Activated CD8-positive, alpha-beta T cell treated with anti-CD3 and anti-CD28 coated beads for 36 hours (primary cell): ENCODE results near the gene ABCA6. TPM values are rescaled to one million over a fixed set of nuclear protein-coding genes. Genes with fewer than 3 reads are reported as not detected.

Source experiments
- ATAC-seq: fragments of 200-7000 bp; cut with Tn5 transposase; one replicate; pipeline ENCODE4 v1.10.0; 2021; ENCODE audit warnings: mild to moderate bottlenecking, moderate library complexity
- CTCF ChIA-PET: fragments of 350-600 bp; sonication (Branson Sonifier 250); formaldehyde crosslinking; loops from one replicate; lab custom pipeline; 2021; ENCODE audit warnings: antibody characterized with exemption; lab: Charles Lee
- POLR2A ChIA-PET: fragments of 350-600 bp; sonication (Branson Sonifier 250); formaldehyde crosslinking; loops from one replicate; lab custom pipeline; 2021; ENCODE audit warnings: antibody characterized with exemption; lab: Charles Lee
- DNase-seq: peaks from one replicate; pipeline ENCODE4 v3.0.0-alpha.2; 2020
- H3K27ac Mint-ChIP-seq: one replicate; pipeline ENCODE4 v1.8.0; 2021; ENCODE audit warnings: mild to moderate bottlenecking, mixed read lengths
- H3K27me3 Mint-ChIP-seq: one replicate; pipeline ENCODE4 v1.8.0; 2021; ENCODE audit warnings: mixed read lengths
- H3K36me3 Mint-ChIP-seq: one replicate; pipeline ENCODE4 v1.8.0; 2021; ENCODE audit warnings: low read depth, mixed read lengths
- H3K4me1 Mint-ChIP-seq: one replicate; pipeline ENCODE4 v1.8.0; 2021; ENCODE audit warnings: low read depth, mixed read lengths
- H3K4me3 Mint-ChIP-seq: one replicate; pipeline ENCODE4 v1.8.0; 2021; ENCODE audit warnings: mild to moderate bottlenecking, moderate library complexity, mixed read lengths
- H3K9me3 Mint-ChIP-seq: one replicate; pipeline ENCODE4 v1.8.0; 2021; ENCODE audit warnings: mixed read lengths
- intact Hi-C: fragments of 100-400 bp; cut with micrococcal nuclease; formaldehyde crosslinking; loops from one replicate; pipeline ENCODE4 v1.10.0; 2022
- total RNA-seq, 2 experiments: library from RNA; stranded (reverse); gene quantifications; one replicate each; pipeline ENCODE4 v1.2.3, GENCODE V29; 2021
- TF ChIP-seq, protein P1 (sequence below): fragments of 200-600 bp; IDR thresholded peaks from one replicate; pipeline ENCODE4 v1.8.0; 2022; ENCODE audit warnings: antibody characterized with exemption, mild to moderate bottlenecking

ABCA6 gene
- total RNA-seq, 2 experiments from 2014 or later: not detected

DNA sequence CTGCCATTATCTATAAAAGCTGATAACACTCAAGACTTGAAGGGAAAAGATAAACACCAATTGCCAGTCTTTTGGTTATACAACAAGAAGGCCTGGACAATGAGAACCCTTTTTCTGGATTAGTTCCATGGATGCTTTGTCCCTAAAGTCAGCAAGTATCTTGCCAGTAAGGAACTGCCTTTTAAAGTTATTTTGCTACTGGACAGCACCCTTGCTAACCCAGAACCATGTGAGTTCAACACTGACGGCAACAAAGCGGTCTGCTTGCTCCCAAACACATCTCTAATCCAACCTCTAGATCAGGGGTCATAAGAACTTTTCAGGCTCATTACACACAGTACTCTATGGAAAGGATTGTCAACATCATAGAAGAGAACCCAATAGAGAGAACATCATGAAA lies 25.3 kb upstream of the ABCA6 start:
- DNase-seq: no peak
- ChIA-PET CTCF (no interaction called here), POLR2A (no interaction called here)
- TF ChIP-seq, protein P1, sequence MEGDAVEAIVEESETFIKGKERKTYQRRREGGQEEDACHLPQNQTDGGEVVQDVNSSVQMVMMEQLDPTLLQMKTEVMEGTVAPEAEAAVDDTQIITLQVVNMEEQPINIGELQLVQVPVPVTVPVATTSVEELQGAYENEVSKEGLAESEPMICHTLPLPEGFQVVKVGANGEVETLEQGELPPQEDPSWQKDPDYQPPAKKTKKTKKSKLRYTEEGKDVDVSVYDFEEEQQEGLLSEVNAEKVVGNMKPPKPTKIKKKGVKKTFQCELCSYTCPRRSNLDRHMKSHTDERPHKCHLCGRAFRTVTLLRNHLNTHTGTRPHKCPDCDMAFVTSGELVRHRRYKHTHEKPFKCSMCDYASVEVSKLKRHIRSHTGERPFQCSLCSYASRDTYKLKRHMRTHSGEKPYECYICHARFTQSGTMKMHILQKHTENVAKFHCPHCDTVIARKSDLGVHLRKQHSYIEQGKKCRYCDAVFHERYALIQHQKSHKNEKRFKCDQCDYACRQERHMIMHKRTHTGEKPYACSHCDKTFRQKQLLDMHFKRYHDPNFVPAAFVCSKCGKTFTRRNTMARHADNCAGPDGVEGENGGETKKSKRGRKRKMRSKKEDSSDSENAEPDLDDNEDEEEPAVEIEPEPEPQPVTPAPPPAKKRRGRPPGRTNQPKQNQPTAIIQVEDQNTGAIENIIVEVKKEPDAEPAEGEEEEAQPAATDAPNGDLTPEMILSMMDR: no peak
- no peak overlapping the region for H3K4me3 Mint-ChIP-seq
- no peaks in the 10 kb centered on the region for H3K9me3 Mint-ChIP-seq
- no peaks in the 10 kb centered on the region for H3K27me3 Mint-ChIP-seq
- H3K36me3 Mint-ChIP-seq: no peaks in the 10 kb centered on the region
- ATAC-seq: no peak
- intact Hi-C loops: no loop called here
- H3K27ac Mint-ChIP-seq: no peak overlapping the region
- no peaks in the 10 kb centered on the region for H3K4me1 Mint-ChIP-seq

DNA sequence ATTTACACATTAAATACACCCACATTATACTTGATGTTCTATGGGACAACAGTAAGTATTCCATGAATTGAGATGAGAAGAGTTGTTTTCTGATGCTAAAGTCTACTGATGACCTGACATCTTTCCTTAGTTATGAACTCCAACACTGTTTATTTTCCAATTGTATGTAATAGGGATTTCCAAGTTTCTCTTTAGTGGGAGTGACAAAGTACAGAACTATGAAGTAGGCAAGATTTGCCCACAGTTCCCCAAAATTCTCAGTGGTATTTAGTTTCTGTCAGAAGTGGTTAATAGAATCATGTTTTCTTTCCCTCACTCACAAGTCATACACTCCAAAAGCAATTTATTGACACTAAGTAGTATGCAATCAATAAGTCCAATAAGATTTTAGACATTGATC lies 22.5 kb upstream of the ABCA6 start:
- no peak overlapping the region for H3K4me3 Mint-ChIP-seq
- no peaks in the 10 kb centered on the region for H3K9me3 Mint-ChIP-seq
- DNase-seq (no peak), ATAC-seq (no peak)
- no peaks in the 10 kb centered on the region for H3K27me3 Mint-ChIP-seq
- CTCF ChIA-PET: no interaction called here
- TF ChIP-seq, protein P1: no peak
- no peak overlapping the region for H3K27ac Mint-ChIP-seq
- H3K36me3 Mint-ChIP-seq: no peaks in the 10 kb centered on the region
- intact Hi-C loops: no loop called here
- no peaks in the 10 kb centered on the region for H3K4me1 Mint-ChIP-seq
- POLR2A ChIA-PET: no interaction called here

DNA sequence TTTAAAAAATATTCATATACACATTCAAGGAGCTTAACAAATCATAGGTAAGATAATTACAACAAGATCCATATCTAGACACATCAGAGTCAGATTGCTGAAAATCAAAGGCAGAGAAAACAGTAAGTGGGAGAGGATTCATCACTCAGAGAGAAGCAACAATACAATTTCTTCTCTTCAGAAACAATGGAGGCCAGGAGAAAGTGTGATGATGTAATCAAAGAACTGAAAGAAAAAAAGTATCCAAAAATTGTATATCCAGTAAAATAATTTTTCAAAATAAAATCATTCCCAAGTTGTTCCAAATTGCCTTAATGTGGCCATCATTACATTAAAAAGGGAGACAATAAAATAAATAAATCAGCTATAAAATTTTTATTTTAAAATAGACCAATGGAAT lies 17.7 kb upstream of the ABCA6 start:
- TF ChIP-seq, protein P1: no peak
- no peaks in the 10 kb centered on the region for H3K27me3 Mint-ChIP-seq
- DNase-seq (no peak), ATAC-seq (no peak)
- H3K9me3 Mint-ChIP-seq: no peaks in the 10 kb centered on the region
- peaks cover 1% of the 10 kb centered on the region for H3K36me3 Mint-ChIP-seq
- no peak overlapping the region for H3K27ac Mint-ChIP-seq
- H3K4me3 Mint-ChIP-seq: no peak overlapping the region
- H3K4me1 Mint-ChIP-seq: no peaks in the 10 kb centered on the region
- intact Hi-C loops: no loop called here
- ChIA-PET POLR2A (no interaction called here), CTCF (no interaction called here)

DNA sequence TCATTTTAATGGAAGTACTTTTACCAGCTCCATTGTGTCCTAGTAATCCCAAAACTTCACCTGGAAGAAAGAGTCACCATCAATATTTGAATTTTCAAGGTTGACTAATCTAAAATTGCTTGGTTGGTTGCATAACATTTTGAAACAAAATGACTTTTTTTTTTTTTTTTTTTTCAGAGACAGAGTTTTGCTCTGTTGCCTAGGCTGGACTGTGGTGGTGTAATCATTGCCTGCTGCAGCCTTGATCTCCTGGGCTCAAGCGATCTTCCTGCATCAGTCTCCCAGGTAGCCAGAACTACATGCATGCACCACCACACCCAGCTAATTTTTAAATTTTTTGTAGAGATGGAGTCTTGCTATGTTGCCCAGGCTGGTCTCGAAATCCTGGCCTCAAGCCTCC lies 12.6 kb upstream of the ABCA6 start:
- POLR2A ChIA-PET: no interaction called here
- H3K36me3 Mint-ChIP-seq: peaks cover 1% of the 10 kb centered on the region
- CTCF ChIA-PET: no interaction called here

DNA sequence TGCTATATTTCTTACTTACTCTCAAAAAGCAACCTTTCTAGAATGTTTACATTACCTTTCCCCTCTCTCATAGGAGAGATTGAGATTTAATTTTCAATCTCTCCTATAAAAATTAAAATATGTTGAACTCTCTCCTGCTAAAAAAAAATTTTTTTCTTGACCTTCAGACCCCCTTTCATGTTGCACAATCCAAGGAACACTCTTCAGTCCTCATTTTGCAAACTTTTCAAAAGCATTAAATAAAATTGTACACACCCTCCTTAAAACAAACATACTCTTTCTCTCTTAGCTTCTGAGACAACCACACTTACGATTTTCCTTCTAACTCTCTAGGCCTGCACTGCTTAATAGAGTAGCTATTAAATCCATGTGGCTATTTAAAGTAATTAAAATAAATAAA lies 8.6 kb upstream of the ABCA6 start:
- H3K27me3 Mint-ChIP-seq: no peaks in the 10 kb centered on the region
- no peaks in the 10 kb centered on the region for H3K9me3 Mint-ChIP-seq
- ATAC-seq: no peak
- ChIA-PET CTCF (no interaction called here), POLR2A (no interaction called here)
- no peaks in the 10 kb centered on the region for H3K4me1 Mint-ChIP-seq
- TF ChIP-seq, protein P1: no peak
- H3K36me3 Mint-ChIP-seq: no peaks in the 10 kb centered on the region
- intact Hi-C loops: no loop called here
- no peak overlapping the region for H3K4me3 Mint-ChIP-seq
- no peak overlapping the region for H3K27ac Mint-ChIP-seq
- DNase-seq: no peak

More for the DNA sequence above, 12.6 kb upstream of the ABCA6 start:
- Mint-ChIP-seq H3K9me3 (no peaks in the 10 kb centered on the region), H3K27ac (no peak overlapping the region), H3K27me3 (no peaks in the 10 kb centered on the region), H3K4me1 (no peaks in the 10 kb centered on the region), H3K4me3 (no peak overlapping the region)
- DNase-seq (no peak), ATAC-seq (no peak)
- intact Hi-C loops: no loop called here
- TF ChIP-seq, protein P1: no peak
